NCI-H1417 (cell line): ENCODE measurements around the gene SPAG6.
A peak's percentile ranks its signal among the peaks of the same experiment; 100 is the strongest.
"Not testable (repeated sequence)": the region's sequence is repeated elsewhere in the genome, so short reads cannot be mapped to it uniquely, and the experiment has no call there.

Experiments used
- DNase-seq, 3 experiments: peaks; one replicate each; lab custom pipeline; 2025; lab: John Stamatoyannopoulos, UW

SPAG6 gene

DNA sequence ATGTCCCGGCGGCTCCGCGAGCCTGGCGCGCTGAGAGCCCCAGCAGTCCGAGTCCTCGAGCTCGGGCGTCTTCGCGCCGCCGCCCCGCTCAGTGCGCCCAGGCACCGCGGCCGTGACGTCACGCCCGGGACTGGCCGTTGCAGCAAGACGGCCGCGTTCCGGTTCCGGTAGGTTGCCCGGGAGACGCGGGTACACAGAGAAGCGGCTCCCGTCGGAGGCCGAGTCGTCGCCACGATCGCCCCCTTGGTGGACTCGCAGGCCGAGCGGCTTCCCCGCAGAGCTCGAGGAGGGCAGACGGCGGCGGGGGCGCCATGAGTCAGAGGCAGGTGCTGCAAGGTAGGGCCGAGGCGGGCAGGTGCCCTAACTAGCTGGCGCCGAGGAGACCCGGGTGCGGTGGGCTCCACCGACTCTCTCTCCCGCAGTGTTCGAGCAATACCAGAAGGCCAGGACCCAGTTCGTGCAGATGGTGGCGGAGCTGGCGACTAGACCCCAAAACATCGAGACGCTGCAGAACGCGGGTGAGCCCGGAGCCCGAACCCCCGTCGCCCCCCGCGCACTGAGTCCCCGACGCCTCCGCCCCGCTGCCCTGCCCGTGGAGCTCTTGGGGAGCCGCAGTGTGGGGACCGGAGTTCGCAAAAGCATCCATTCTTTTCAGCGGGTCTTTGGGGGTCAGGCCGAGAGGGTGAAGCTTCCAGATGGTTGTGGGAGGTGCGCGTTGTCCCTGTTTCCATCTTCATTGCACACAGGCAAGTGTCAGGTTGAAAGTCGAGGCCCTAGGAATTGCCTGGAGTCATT lies at the start of gene SPAG6:
TSS of gene SPAG6 (plus strand) at position 196 of the 795 bp plus-strand sequence. CDS start at position 312, 116 bp downstream.
- peak; percentile 78 to 92 (median 87) for DNase-seq

- DNase-seq, result no peak
These were observed 44.1 kb upstream of the SPAG6 start for GRCh38 chr10:22301193-22301592.

GRCh38 chr10:22303461-22303860 lies 41.8 kb upstream of the SPAG6 start:
- DNase-seq, result no peak

- no peak for DNase-seq
These were observed 39.6 kb upstream of the SPAG6 start for GRCh38 chr10:22305721-22306120.

DNA sequence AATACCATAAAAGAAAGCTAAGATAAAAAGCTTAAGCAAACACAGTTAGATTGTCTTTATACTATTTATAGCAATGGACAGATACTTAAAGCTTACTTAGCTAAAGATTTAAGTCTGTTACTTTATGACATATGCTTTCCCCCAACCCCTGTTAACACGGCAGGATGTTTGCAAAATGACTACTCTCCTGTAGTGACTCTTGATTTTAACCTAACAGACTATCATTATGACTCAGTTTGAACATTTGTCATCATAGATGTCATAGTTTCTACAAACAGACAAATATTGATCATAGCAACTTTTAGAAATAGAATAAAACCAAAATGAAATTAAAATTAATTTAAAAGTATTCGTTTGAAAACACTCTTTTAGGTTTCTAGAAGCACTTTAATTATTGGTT lies 36.9 kb upstream of the SPAG6 start:
- DNase-seq, result peak in 1 of 3 experiments; percentile 19

DNA sequence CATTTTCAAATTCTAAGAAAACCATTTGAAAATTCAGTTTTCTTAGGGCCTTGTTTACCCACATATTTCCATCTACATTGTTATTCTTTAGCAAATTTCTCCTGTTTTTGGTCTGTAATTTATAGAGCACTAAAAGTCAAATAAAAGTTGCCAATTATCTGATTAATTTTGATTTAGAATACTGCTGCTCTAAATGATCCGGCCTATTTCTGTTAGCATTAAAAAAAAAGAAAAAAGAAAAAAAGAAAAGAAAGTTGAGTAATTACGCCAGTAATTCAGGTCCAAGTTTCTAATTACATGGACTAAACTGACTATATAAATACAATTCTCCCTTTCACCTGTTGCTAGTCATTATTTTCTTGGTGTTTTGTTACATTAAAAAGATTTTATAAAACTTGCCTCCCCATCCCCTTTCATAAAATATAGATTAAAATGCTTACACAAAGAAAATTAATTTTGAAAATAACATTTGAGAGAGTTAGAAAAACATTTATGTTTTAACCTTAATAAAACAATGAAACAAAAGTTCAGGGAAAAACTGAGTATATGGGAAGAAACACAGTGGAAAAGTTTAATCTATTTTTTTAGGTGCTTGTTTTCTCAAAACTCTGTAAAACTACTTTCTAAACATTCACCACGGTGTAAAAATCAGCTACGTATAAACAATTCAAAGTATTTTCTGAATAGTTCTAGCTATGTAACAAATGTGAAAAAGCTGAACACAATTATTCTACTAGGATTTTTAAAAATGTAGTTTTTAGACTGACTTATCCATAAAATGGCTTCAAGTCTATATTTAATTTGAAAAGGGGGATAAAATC lies 35.9 kb upstream of the SPAG6 start:
- no peak for DNase-seq

GRCh38 chr10:22310012-22310411 lies 35.3 kb upstream of the SPAG6 start:
- not testable (repeated sequence) for DNase-seq

GRCh38 chr10:22310928-22311327 lies 34.4 kb upstream of the SPAG6 start:
- DNase-seq, result no peak

DNA sequence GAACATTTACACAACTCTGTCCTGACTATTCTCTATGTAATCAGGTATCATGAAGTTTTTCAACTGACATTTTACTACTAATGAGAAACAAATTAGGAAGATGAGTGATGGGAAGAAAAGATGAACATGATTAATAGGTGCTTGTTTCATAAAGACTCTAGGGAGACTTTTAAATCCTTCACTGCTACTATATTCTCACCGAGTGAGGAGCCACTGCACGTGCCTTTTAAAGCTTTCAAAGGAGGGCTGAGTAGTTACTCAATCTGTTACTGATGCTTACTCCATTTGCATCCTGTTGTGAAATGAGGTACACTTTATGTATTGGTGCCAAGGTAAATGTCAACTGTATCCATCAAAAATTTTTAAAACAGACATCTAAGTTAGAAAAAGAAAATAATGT lies 30.4 kb upstream of the SPAG6 start:
- DNase-seq, result peak in 2 of 3 experiments; percentile 0 to 39

- DNase-seq, result peak in 2 of 3 experiments; percentile 43 to 81
These were observed 29.6 kb upstream of the SPAG6 start for GRCh38 chr10:22315455-22316285.

GRCh38 chr10:22316286-22317075 lies 28.8 kb upstream of the SPAG6 start, which contains the start of gene COMMD3:
COMMD3 (plus strand) TSS chr10:22316388; CDS start chr10:22316418, 30 bp downstream.
- DNase-seq, result peak; percentile 80 to 90 (median 88)

- no peak for DNase-seq
These were observed 28.3 kb upstream of the SPAG6 start for GRCh38 chr10:22317076-22317370.

DNA sequence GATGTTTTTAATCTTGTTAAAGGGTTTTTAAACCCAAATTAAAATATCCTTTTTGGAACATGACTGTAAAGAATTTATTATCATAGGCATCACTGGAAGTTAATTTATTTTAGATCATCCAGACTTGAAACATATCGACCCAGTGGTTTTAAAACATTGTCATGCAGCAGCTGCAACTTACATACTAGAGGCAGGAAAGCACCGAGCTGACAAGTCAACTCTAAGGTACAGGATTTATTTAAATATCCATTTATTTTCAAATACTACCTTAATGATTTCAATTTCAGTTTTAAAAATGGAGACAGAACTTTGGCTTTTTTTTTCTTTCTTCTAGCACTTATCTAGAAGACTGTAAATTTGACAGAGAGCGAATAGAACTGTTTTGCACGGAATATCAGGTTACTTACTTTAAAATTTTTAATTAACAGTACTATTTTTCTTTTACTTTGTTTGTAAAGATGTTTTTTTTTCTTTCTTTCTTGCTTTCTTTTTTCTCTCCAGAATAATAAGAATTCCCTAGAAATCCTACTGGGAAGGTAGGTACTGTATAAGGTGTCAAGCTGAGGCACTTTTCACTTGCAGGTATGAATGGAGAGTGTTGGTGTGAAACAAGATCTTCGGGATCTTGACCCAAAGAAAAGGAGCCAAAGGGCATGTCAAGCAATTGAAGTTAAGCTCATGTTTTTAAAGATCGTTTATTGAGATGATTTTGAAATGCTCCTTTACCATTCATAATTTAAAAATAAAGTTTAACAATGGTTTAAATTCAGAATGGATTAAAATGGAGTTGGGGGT lies 27.3 kb upstream of the SPAG6 start:
- DNase-seq, result peak in 1 of 3 experiments; percentile 4

DNA sequence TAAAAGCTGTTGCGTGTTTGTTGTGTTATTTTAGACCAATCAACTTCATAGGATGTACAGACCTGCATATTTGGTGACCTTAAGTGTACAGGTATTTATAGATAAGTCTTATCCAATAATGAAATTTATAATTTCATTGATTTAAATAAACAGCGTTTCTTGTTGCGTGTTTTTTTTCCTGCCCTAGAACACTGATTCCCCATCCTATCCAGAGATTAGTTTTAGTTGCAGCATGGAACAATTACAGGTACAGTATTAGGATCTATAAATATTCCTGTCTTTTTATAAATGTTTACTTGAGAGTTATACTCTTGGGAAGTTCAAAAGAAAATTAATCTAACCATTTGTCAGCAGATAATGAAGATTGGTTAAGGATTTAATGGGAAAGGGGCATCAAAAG lies 26.5 kb upstream of the SPAG6 start:
- DNase-seq, result no peak

DNA sequence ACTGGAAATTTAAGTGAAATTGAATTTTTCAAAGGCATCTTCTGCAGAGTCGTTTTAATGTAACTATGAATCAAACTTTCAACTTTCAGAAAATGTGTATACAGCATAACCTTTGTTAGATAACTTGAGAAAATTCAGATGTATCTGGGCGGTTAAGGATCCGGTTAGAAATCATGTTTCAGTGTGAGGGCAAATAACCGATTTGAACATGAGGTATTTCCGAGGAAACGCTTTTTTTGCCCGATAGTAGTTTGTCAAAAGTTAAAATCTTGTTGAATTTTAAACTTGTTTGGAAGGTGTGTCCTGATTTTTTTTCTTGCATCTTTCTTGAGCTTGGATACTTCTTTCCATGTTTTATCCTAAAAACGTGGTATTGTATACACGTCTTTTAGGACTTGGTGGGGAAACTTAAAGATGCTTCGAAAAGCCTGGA lies 25.7 kb upstream of the SPAG6 start:
- DNase-seq, result no peak

- peak in 1 of 3 experiments; percentile 33 for DNase-seq
These were observed 25.2 kb upstream of the SPAG6 start for GRCh38 chr10:22319980-22320558.

DNA sequence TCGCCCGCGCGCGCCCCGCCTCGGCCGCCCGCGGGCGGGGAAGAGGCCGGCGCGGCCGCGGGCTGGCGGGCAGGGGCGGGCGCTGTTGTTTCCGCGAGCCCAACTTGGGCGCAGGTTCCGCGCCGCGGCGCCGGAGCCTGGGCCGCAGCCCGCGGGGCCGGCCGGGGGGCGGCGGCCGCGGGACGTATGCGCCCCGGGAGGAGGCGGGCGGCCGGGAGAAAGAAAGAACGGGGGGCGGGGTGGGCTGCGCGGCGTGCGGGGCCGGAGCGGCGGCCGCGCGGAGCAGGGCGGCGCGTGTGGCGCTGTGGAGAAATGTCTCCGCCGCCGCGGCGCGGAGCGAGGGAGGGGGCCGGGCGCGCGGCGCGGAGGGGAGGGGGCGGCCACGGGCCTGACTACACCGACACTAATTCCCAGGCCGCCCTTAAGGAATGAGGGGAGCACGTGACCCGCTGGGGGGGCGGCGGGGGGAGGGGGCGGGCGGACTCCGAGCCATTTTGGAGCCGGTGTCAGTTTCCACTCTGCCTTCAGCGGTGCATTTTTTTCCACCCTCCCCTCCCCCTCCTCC lies 24.6 kb upstream of the SPAG6 start, which contains the start of gene BMI1:
TSS of gene BMI1 (plus strand) at position 509 of the 565 bp plus-strand sequence. CDS start 5,351 bp downstream, outside the sequence.
- peak; percentile 71 to 79 (median 73) for DNase-seq

- peak; percentile 47 to 79 (median 71) for DNase-seq
These were observed 24.0 kb upstream of the SPAG6 start for GRCh38 chr10:22321156-22321923.
